PFSK-1 (cell line): ENCODE data around the gene SORCS3.

Source experiments
- POLR2AphosphoS5 ChIP-seq: IDR thresholded peaks from 2 replicates; pipeline ENCODE4 v1.6.1; 2012; ENCODE audit warnings: low read depth, mild to moderate bottlenecking, control low read depth, low read length, moderate library complexity
- REST ChIP-seq, 2 experiments: IDR thresholded peaks; 2 replicates each; pipeline versions ENCODE4 v1.6.1 to v1.8.0; 2011 to 2012; ENCODE audit warnings: low read depth in 2 of 2, low read length in 2 of 2, control low read depth in 1 of 2, inconsistent platforms in 1 of 2, mild to moderate bottlenecking in 1 of 2, moderate library complexity in 1 of 2; ENCODE audit not compliant: insufficient read depth in 1 of 2
- TAF1 ChIP-seq: IDR thresholded peaks from 2 replicates; pipeline ENCODE4 v1.6.1; 2012; ENCODE audit warnings: low read length, control low read depth, borderline replicate concordance; ENCODE audit not compliant: insufficient read depth

DNA sequence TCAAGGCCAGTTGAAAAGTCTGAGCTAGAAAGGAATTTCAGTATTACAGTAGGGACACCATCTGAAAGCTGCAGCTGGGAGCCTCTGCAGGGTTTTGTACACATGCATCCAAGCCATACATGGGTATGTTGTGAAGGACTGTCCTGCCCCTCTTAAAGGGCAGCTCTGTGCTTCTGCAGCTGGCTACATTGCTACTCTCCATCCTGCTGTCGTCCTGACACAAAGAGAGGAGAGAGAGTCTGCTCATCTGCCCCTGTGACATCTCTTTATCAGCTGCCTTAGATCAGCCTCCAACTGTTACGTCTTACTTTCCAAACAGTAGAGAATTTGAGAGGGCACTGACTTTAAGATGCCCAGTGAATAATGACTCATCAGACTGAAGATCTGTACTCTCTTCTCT is 602.7 kb downstream of the SORCS3 start:
- no peak for TF ChIP-seq POLR2AphosphoS5
- TF ChIP-seq REST (IDR thresholded peaks at IDR 0.05; ENCODE audit: insufficient read depth in 1 of 2, low read depth in 2 of 2, low read length in 2 of 2), result no peak
- TF ChIP-seq TAF1, result no peak
